ENCODE results near the gene MARCHF10. TPM values are rescaled to one million over a fixed set of nuclear protein-coding genes. Genes with fewer than 3 reads are reported as not detected.

MARCHF10 gene
- total RNA-seq, 1 donor from 2014 or later: 1.3 TPM

DNA sequence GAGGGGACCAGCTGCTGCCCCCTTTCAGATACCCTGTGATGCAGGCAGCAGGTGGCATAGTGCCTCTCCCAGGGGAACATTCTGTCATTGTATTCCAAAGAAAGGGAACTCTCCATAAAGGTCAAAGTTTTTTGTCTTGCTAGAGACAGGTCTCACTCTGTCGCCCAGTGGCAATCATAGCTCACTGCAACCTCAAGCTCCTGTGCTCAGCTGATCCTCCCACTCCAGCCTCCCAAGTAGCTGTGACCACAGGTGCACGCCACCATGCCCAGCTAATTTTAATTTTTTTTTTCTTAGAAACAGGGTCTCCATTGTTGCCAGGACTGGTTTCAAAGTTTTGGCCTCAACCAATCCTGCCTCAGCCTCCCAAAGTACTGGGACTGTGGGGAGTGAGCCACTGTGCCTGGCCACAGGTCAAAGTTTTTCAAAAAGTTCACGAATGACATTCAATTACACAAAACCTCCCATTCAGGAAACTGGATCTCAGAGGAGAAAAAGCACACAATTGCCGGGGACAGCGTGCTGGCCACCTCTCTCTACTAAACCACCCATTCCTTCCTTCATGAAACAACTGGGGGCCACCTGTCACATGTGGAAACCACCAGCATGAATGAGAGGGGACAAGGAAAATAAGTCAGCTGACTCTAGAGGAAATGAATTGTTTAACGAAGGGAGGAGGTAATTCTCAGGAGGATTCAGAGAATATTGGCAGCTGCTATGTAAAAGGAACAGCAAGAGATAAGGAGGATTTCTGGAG lies 80.0 kb downstream of the MARCHF10 start:
- no peaks in the 10 kb centered on the region for H3K36me3 ChIP-seq (ENCODE audit: control insufficient read depth, insufficient read depth, low read length)
- H3K27me3 ChIP-seq (ENCODE audit: control insufficient read depth, insufficient read depth, low read length): no peaks in the 10 kb centered on the region
- no peak for DNase-seq (ENCODE audit: low read depth)
- no peak for TF ChIP-seq CTCF (IDR thresholded peaks at IDR 0.05; ENCODE audit: insufficient read depth, low read length, poor library complexity, severe bottlenecking)
- H3K4me3 ChIP-seq (ENCODE audit: low read depth, low read length): no peak overlapping the region

- TF ChIP-seq CTCF (IDR thresholded peaks at IDR 0.05; ENCODE audit: insufficient read depth, low read length, poor library complexity, severe bottlenecking): no peak
- Histone ChIP-seq H3K27me3 (ENCODE audit: control insufficient read depth, insufficient read depth, low read length) (no peaks in the 10 kb centered on the region), H3K4me3 (ENCODE audit: low read depth, low read length) (no peak overlapping the region), H3K36me3 (ENCODE audit: control insufficient read depth, insufficient read depth, low read length) (no peaks in the 10 kb centered on the region)
- no peak for DNase-seq (ENCODE audit: low read depth)
These were observed 82.3 kb downstream of the MARCHF10 start for GRCh38 chr17:62725791-62726249.

GRCh38 chr17:62724398-62725146 lies 83.5 kb downstream of the MARCHF10 start:
- Histone ChIP-seq H3K4me3 (ENCODE audit: low read depth, low read length) (no peak overlapping the region), H3K27me3 (ENCODE audit: control insufficient read depth, insufficient read depth, low read length) (no peaks in the 10 kb centered on the region), H3K36me3 (ENCODE audit: control insufficient read depth, insufficient read depth, low read length) (no peaks in the 10 kb centered on the region)
- no peak for DNase-seq (ENCODE audit: low read depth)
- no peak for TF ChIP-seq CTCF (IDR thresholded peaks at IDR 0.05; ENCODE audit: insufficient read depth, low read length, poor library complexity, severe bottlenecking)

GRCh38 chr17:62723842-62724241 lies 84.3 kb downstream of the MARCHF10 start:
- no peak for TF ChIP-seq CTCF (IDR thresholded peaks at IDR 0.05; ENCODE audit: insufficient read depth, low read length, poor library complexity, severe bottlenecking)
- no peak for DNase-seq (ENCODE audit: low read depth)
- no peaks in the 10 kb centered on the region for H3K27me3 ChIP-seq (ENCODE audit: control insufficient read depth, insufficient read depth, low read length)
- H3K36me3 ChIP-seq (ENCODE audit: control insufficient read depth, insufficient read depth, low read length): no peaks in the 10 kb centered on the region
- H3K4me3 ChIP-seq (ENCODE audit: low read depth, low read length): no peak overlapping the region

GRCh38 chr17:62722625-62723024 lies 85.5 kb downstream of the MARCHF10 start:
- H3K27me3 ChIP-seq (ENCODE audit: control insufficient read depth, insufficient read depth, low read length): no peaks in the 10 kb centered on the region
- DNase-seq (ENCODE audit: low read depth): no peak
- no peaks in the 10 kb centered on the region for H3K36me3 ChIP-seq (ENCODE audit: control insufficient read depth, insufficient read depth, low read length)
- H3K4me3 ChIP-seq (ENCODE audit: low read depth, low read length): no peak overlapping the region
- TF ChIP-seq CTCF (IDR thresholded peaks at IDR 0.05; ENCODE audit: insufficient read depth, low read length, poor library complexity, severe bottlenecking): no peak

Data from kidney epithelial cell (primary cell).